ENCODE data around the gene CST7. TPM values are rescaled to one million over a fixed set of nuclear protein-coding genes. Genes with fewer than 3 reads are reported as not detected.

Gene CST7
- total and polyA plus RNA-seq, 2 donors (not counting 3 experiments of a cell fraction or from before 2014, with no cell fraction given) = not detected

GRCh38 chr20:24979036-24979960 is 30.2 kb downstream of the CST7 start:
- TF ChIP-seq JUN (IDR thresholded peaks at IDR 0.05; ENCODE audit: borderline replicate concordance, insufficient read depth, insufficient read length, low read depth) (no peak), MYC (IDR thresholded peaks at IDR 0.05; ENCODE audit: low read depth, low read length) (no peak), CTCF (IDR thresholded peaks at IDR 0.05; ENCODE audit: extremely low read depth in 1 of 2, insufficient read depth in 1 of 2, low read depth in 1 of 2, low read length in 2 of 2) (no peak), MAX (IDR thresholded peaks at IDR 0.05; ENCODE audit: insufficient read depth, insufficient read length) (no peak), POLR2AphosphoS5 (IDR thresholded peaks at IDR 0.05; ENCODE audit: insufficient read depth, low read depth, low read length) (no peak), EZH2 (IDR thresholded peaks at IDR 0.05; ENCODE audit: borderline replicate concordance, low read depth, low read length, severe bottlenecking) (no peak), GATA2 (IDR thresholded peaks at IDR 0.05; ENCODE audit: insufficient read depth, insufficient read length, low read depth, low read length) (no peak), FOS (IDR thresholded peaks at IDR 0.05; ENCODE audit: borderline replicate concordance, insufficient read depth, low read length) (no peak)
- Histone ChIP-seq H3K4me1 (ENCODE audit: control insufficient read depth, extremely low read depth, insufficient read depth, low read length) (peaks cover 8% of the 10 kb centered on the region), H3K27ac (ENCODE audit: insufficient read depth, low read depth, low read length) (no peak overlapping the region), H3K9ac (replicated peaks; ENCODE audit: extremely low read depth, insufficient read depth, low read length) (no peak overlapping the region), H3K9me1 (replicated peaks; ENCODE audit: control insufficient read depth, extremely low read depth, insufficient read depth, low read length) (no peaks in the 10 kb centered on the region), H3K36me3 (ENCODE audit: control insufficient read depth in 2 of 2, extremely low read depth in 1 of 2, insufficient read depth in 2 of 2, low read length in 2 of 2) (peaks cover 2 to 5% of the 10 kb centered on the region in 2 experiments), H3K27me3 (ENCODE audit: control insufficient read depth in 2 of 2, insufficient read depth in 2 of 2, low read length in 2 of 2) (no peaks in the 10 kb centered on the region), H3K9me3 (replicated peaks; ENCODE audit: control insufficient read depth, insufficient read depth, low read length) (no peaks in the 10 kb centered on the region), H3K79me2 (ENCODE audit: control insufficient read depth, insufficient read depth, low read length) (peaks cover 4% of the 10 kb centered on the region), H3K4me3 (replicated peaks in 1 of 3; ENCODE audit: insufficient read depth in 1 of 3, low read depth in 1 of 3, low read length in 3 of 3) (no peak overlapping the region), H4K20me1 (replicated peaks; ENCODE audit: control insufficient read depth, extremely low read depth, insufficient read depth, low read length) (no peaks in the 10 kb centered on the region), H2AFZ (ENCODE audit: low read depth, low read length) (no peak overlapping the region), H3K4me2 (ENCODE audit: insufficient read depth, low read length) (no peak overlapping the region)
- no peak for DNase-seq (ENCODE audit: low read depth, low spot score)
- dilution Hi-C loops (cut with MboI; ENCODE audit: extremely low pct_ligation_motif_present, low sequenced_read_pairs) = no loop called here
- no TSS peak for BruUV-seq (replicated peaks)
- ChIA-PET POLR2A (no interaction called here), CTCF (no interaction called here)
- intact Hi-C loops (cut with micrococcal nuclease) = no loop called here
- no peak for FAIRE-seq

Data from endothelial cell of umbilical vein (primary cell).